Daoy (cell line): ENCODE data around the gene ABCA13. TPM values are rescaled to one million over a fixed set of nuclear protein-coding genes. Genes with fewer than 3 reads are reported as not detected.

Experiments used
- DNase-seq: peaks from one replicate; pipeline ENCODE4 v3.0.0-alpha.2; 2015; ENCODE audit warnings: low read depth
- total RNA-seq: library from RNA; depleted of rRNA; stranded (reverse); fragments of >200 nt; shearing (Covaris generic); gene quantifications from 2 replicates; pipeline ENCODE4 v1.2.3, GENCODE V29; 2014; rRNA removed

ABCA13 gene
- total RNA-seq, 1 experiment from 2014 or later, result 0.06 TPM

- DNase-seq, result no peak
These were observed 465.2 kb downstream of the ABCA13 start for GRCh38 chr7:48636391-48637015.

GRCh38 chr7:48637382-48637781 is 466.1 kb downstream of the ABCA13 start:
- no peak for DNase-seq

- no peak for DNase-seq
These were observed 466.8 kb downstream of the ABCA13 start for GRCh38 chr7:48638041-48638440.

- DNase-seq, result no peak
These were observed 472.3 kb downstream of the ABCA13 start for GRCh38 chr7:48643431-48644013.

GRCh38 chr7:48658138-48658537 is 486.9 kb downstream of the ABCA13 start:
- DNase-seq, result no peak

- DNase-seq, result no peak
These were observed 489.1 kb downstream of the ABCA13 start for GRCh38 chr7:48660306-48660870.

GRCh38 chr7:48664241-48664640 is 493.0 kb downstream of the ABCA13 start:
- DNase-seq, result no peak

- DNase-seq, result no peak
These were observed 494.3 kb downstream of the ABCA13 start for GRCh38 chr7:48665353-48666135.

GRCh38 chr7:48667407-48667806 is 496.1 kb downstream of the ABCA13 start:
- DNase-seq, result no peak

GRCh38 chr7:48671656-48672055 is 500.4 kb downstream of the ABCA13 start:
- DNase-seq, result no peak

GRCh38 chr7:48681006-48681405 is 509.7 kb downstream of the ABCA13 start:
- DNase-seq, result no peak

GRCh38 chr7:48691788-48692187 is 520.5 kb downstream of the ABCA13 start:
- DNase-seq, result no peak

Other genes starting within 250 kb of the ABCA13 start
- gene PKD1L1, start 223.0 kb upstream of the ABCA13 start, total RNA-seq, result 0.17 and 0.18 TPM in 2 replicates
- 35.7 and 55.8 TPM in 2 replicates for gene HUS1, start 191.8 kb upstream of the ABCA13 start, total RNA-seq
- gene SUN3, start 142.4 kb upstream of the ABCA13 start, total RNA-seq, result not detected in 2 replicates
- 0.91 and 0.95 TPM in 2 replicates for gene C7orf57, start 135.9 kb upstream of the ABCA13 start, total RNA-seq
- 47.3 and 50.8 TPM in 2 replicates for gene UPP1, start 82.2 kb upstream of the ABCA13 start, total RNA-seq